ENCODE results near the gene TBL2.
"Not testable (repeated sequence)": the region's sequence is repeated elsewhere in the genome, so short reads cannot be mapped to it uniquely, and the experiment has no call there.

TBL2 gene

DNA sequence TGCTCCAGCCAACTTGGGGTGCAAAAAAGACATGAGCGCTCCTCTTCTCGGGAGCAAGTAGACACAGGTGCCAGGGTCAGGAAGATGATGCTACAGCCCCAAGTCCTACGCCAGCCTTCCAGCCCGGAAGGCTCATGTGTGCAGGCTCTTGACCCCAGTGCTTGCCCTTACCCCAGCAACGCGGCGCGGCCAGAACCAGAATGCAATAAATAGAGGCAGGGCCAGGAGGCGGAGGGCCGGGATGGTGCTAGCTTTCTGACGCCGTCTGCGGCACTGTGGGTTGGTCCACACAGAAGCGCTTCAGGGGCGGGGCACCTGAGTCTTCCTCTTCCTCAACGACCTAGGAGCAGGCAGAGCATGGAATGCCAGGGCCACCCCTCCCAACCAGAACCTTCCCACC lies 41.3 kb downstream of the TBL2 start:
- in situ Hi-C loops (cut with HindIII; ENCODE audit: low sequenced_read_pairs): no loop called here

DNA sequence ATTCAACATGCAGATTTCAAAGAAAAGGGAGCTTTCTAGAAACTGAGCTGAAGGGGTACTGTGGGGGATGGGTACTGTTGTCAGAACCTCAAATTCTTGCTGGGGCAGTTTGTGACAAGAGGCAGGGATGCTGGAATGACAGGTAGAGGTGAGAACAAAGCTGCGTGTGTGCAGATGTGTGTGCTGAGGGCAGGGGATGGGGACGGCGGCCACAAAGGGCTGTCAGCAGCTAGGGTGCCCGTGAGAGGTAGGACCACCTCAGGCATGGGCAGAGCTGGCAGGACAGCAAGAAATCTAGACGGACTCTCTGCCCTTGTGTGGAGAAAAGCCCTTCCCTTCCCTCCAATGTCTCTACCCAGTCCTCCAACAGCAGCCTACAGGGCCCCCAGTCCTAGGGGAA lies 41.9 kb downstream of the TBL2 start:
- in situ Hi-C loops (cut with HindIII; ENCODE audit: low sequenced_read_pairs): no loop called here

DNA sequence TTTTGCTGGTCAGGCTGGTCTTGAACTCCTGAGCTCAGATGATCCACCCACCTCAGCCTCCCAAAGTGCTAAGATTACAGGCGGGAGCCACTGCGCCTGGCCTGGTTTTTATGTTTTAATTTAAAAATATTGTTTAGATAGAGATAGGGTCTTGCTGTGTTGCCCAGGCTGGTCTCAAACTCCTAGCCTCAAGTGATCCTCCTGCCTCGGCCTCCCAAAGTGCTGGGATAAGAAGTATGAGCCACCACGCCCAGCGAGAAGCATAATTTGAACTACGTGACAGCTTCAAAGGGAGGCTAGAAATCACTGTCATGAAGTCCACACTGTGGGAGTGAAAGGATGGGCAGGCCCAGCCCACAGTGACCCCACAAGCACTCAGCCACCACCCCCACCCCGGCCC lies 42.5 kb downstream of the TBL2 start:
- in situ Hi-C loops (cut with HindIII; ENCODE audit: low sequenced_read_pairs): not testable (repeated sequence)

DNA sequence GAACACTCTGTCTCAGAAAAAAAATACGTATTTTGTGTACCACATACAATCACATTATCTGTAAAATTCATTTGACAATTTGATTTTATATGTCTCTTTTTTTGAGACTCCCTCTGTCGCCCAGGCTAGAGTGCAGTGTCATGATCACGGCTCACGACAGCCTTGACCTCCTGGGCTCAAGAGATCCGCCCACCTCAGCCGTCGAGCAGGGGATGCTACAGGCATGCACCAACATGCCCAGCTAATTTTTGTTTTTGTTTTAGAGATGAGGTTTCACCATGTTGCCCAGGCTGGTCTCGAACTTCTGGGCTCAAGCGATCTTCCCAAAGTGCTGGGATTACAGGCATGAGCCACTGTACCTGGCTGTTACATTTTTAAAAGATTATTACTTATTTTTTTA lies 44.6 kb downstream of the TBL2 start:
- in situ Hi-C loops (cut with HindIII; ENCODE audit: low sequenced_read_pairs): no loop called here

DNA sequence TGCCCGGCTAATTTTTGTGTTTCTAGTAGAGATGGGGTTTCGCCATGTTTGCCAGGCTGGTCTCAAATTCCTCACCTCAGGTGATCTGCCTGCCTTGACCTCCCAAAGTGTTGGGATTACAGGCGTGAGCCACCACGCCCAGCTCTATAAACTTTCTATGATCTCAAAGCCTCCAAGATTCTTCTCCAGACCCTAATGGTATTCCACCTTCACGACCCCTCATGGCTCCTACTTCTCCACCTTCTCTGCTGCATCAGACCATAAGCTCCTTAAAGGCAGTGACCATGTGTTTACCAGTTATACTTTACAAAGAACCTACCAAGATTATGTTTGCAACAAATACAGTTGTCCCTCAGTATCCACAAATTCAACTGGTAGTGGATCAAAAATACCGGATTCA lies 46.2 kb downstream of the TBL2 start:
- in situ Hi-C loops (cut with HindIII; ENCODE audit: low sequenced_read_pairs): no loop called here

DNA sequence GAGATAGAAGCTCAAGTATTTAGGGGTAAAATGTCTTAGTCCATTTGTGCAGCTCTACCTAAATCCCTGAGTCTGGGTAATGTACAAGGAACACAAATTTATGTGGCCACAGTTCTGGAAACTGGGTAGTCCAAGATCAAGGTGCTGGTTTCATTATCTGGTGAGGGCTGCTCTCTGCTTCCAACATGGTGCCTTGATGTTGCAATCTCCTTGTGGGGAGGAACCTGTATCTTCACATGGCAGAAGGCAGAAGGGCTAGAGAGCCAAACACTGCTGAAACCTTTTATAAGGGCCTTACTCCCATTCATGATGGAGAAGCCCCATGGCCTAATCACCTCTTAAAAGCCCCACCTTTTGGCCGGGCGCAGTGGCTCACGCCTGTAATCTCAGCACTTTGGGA lies 47.6 kb downstream of the TBL2 start:
- in situ Hi-C loops (cut with HindIII; ENCODE audit: low sequenced_read_pairs): no loop called here

DNA sequence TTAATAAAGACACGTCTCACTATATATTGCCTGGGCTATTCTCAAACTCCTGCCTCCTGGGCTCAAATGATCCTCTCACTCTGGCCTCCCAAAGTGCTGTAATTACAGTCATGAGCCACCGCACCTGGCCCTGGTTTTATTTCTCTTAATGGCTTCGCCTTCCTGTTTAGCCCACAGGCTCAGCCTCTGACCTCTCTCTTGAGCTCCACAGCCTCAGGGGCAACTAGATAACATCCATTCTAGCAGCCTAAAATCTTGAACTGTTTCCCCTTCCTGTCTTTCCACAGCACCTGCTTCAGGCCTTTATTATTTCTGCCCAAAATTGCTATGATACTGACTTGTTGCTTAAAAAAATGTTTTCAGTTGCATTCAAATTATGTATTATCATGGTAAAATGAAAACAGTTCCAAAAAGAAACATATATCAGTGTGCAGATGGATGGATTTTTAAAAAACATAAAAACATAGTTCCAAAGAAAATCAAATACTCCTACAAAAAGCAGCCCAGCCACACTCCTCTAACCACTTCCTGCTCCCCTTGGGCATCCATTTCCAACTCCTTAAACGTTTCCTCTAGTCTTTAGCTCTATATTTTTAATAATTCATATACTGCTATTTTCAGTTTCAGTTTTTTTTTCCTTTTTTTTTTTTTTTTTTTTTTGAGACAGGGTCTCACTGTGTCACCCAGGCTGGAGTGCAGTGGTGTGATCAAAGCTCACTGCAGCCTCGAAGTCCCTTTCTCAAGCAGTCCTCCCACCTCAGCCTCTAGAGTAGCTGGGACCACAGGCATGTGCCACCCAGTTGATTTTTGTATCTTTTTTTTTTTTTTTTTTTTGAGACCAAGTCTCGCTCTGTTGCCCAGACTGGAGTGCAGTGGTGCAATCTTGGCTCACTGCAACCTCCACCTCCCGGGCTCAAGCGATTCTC lies 51.2 kb downstream of the TBL2 start:
- in situ Hi-C loops (cut with HindIII; ENCODE audit: low sequenced_read_pairs): no loop called here

DNA sequence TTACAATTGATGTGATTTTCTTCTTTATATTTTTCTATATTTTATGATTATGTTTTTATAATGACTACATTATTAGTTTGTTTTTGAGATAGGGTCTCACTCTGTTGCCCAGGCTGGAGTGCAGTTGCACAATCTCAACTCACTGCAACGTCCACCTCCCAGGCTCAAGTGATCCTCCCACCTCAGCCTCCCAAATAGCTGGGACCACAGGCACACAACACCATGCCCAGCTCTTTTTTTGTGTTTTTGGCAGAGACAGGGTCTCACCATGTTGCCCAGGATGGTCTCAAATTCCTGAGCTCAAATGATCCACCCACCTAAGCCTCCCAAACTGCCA lies 52.3 kb downstream of the TBL2 start:
- in situ Hi-C loops (cut with HindIII; ENCODE audit: low sequenced_read_pairs): not testable (repeated sequence)

DNA sequence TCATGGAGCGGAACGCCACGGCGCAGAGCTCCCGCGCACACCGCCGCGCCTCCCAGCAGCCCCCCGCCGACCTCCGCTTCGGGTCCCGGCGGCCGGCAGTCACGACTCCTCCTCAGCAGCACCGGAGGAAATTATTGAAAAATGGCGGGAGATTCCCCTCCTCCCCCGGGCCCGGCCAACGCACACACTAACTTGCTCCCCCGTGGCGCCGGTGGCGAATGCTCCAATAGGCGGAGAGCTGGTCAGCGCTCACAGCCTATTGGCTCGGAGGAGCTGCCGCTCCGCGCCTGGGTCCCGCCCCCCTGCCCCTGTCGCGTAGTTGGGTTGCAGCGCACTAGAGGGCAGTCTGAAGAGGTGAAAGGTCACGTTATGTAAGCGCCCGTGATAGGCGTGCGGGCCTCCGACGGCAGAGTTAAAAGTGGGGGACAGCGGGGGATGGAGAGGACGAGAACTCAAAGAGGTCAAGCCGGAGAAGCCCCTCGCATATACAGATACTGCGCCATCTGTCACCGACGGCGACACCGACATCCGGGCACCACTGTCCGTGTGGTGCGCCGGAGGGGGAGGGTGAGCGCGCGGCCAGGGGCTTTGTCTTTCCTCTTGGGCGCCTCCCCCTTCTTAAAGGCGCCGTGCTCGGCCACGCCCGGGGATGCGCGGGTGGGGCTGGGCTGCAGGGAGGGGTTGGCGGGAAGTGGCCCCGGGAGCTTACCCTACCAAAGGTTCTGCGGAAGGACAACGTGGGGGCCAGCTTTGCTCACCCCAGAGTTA lies 56.1 kb downstream of the TBL2 start, which contains the start of gene BAZ1B:
BAZ1B (minus strand) TSS at position 189 of the 768 bp plus-strand sequence. CDS start 360 bp downstream, outside the sequence.
- in situ Hi-C loops (cut with HindIII; ENCODE audit: low sequenced_read_pairs): no loop called here

DNA sequence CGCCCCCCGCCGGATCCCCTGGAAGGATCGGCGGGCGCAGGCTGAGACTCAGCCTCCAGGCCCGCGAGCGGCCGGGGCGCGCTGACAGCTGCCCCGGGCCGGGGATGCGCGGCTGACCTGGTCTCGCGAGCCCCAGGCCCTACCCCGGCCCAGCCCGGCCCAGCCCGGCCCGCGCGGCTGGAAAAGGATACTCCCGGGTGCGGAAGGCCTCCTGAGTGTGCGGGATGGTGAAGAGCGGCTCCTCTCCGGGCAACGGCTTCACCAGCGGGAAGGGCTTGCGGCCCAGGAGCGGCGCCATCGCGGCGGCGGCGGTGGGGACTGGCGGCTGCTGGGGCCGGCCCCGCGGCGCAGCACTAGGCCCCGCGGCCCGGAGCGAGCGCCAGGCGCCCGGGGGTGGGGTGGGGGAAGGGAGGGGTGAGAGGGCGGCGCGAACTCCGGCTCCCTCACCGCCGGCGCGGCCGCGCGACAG lies 56.7 kb downstream of the TBL2 start:
- in situ Hi-C loops (cut with HindIII; ENCODE audit: low sequenced_read_pairs): no loop called here

DNA sequence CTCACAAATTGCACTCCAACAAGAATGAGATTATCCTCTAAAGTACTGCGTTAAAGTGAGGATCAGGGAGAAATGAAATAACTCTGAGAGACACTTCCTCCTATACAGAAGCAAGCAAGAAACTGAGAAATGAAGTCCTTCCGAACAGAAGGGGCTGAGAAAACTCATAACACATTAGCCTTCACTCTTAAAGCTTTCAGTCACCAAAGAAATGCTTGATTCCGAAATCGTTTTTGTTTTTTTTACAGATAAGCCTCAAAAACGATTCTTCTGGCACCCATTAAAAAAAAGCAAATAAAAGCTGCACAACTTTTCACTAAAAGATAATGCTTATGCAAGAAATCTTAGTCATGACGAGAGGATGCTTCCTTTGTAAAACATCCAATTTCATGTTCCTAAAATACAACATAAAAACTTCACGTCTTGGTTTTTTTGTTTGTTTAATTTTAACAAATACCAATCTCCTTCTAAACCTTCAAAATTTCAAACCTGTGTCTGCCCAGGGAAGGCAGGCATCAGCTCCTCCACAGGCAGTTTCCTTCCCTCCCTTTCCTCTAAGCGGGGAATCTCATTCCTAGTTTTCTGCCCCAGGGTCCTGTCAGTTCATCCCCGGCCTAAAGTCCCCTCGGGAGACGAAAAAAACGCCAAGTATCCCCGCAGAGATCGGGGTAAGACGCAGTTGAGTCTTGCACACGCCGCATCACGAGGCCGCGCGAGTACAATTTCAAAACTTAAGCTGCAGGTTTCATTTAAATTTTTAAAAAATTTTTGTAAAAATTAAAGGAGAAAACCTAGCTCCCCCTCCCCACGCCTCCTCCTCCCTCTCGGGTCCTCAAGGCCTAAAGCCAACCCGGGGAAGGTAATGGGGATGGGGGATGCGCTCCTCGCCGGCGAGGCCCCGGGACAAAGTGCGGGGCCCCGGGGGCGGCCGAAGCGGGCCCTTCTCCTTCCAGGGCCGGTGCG lies 57.4 kb downstream of the TBL2 start:
- in situ Hi-C loops (cut with HindIII; ENCODE audit: low sequenced_read_pairs): no loop called here

DNA sequence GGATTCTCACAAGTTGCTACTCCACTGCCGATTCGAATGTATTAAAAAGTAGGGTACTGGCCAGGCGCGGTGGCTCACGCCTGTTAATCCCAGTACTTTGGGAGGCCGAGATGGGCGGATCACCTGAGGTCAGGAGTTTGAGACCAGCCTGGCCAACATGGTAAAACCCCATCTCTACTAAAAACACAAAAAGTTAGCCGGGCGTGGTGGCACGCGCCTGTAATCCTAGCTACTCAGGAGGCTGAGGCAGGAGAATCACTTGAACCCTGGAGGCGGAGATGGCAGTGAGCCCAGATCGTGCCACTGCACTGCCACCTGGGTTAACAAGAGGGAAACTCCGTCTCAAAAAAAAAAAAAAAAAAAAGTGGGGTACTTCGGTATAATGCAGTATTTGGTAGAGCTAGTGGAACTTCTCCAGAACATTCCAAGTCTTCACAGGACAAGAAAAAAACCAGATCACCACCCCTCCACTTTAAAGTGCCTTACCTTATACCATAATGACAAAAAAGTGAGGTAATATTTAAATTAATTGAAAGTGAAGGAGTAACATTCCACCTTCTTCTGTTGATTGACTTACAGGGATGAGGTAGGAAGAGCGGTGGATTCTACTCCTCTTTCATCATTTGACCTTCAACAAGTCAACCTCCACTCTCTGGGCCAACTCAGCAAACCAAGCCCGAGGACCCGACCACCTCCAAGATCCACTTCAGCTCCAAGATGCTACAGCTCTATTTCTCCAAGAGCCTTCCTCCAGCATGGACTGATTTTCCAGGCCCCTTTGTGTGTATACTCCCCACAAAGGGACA lies 58.3 kb downstream of the TBL2 start:
- in situ Hi-C loops (cut with HindIII; ENCODE audit: low sequenced_read_pairs): no loop called here

DNA sequence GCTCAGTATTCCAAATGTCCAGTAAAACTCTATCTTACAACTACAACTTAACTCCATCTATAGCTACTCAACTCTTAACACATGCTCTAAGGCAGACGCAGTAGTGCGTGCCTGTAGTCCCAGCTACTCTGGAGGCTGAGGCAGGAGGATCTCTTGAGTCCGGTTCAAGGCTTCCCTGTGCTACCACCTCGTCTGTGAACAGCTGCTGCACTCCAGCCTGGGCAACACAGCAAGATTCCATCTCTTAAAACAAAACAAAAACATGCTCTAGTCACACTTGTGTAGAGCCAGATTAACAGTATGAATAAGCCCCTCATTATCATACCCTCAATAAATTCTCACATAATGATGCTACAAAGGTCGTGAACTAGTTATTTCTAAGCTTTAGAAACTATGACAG lies 59.9 kb downstream of the TBL2 start:
- in situ Hi-C loops (cut with HindIII; ENCODE audit: low sequenced_read_pairs): no loop called here

Data from DLD1 (cell line).